ENCODE measurements around the gene TMEM181. TPM values are rescaled to one million over a fixed set of nuclear protein-coding genes. Genes with fewer than 3 reads are reported as not detected.
"Not testable (repeated sequence)": the region's sequence is repeated elsewhere in the genome, so short reads cannot be mapped to it uniquely, and the experiment has no call there.

TMEM181 gene
- total RNA-seq, 3 donors from 2014 or later, result 11.4 to 13.2 (median 12.0) TPM

- Mint-ChIP-seq H3K27me3 (ENCODE audit: low read depth) (no peaks in the 10 kb centered on the region), H3K4me1 (ENCODE audit: low read depth) (peaks cover 70% of the 10 kb centered on the region), H3K4me3 (peak overlapping the region; percentile 85), H3K36me3 (ENCODE audit: insufficient read depth) (peaks cover 11% of the 10 kb centered on the region), H3K9me3 (no peaks in the 10 kb centered on the region)
- peak; percentile 18 to 19 for ATAC-seq
- no peak for DNase-seq
Observed at GRCh38 chr6:158648682-158649131, 88.8 kb downstream of the TMEM181 start.

GRCh38 chr6:158649289-158650143 is 89.6 kb downstream of the TMEM181 start, which contains the start of gene SYTL3:
Gene SYTL3, plus strand, starts transcription at chr6:158650054. Its CDS starts 13,215 bp downstream, at chr6:158663269.
- Mint-ChIP-seq H3K36me3 (ENCODE audit: insufficient read depth) (peaks cover 17% of the 10 kb centered on the region), H3K9me3 (no peaks in the 10 kb centered on the region), H3K27me3 (ENCODE audit: low read depth) (no peaks in the 10 kb centered on the region), H3K4me3 (peak within 1 kb of the TSS; percentile 85), H3K4me1 (ENCODE audit: low read depth) (peaks cover 78% of the 10 kb centered on the region)
- peak; percentile 60 to 68 for ATAC-seq
- peak; percentile 65 for DNase-seq

- Mint-ChIP-seq H3K36me3 (ENCODE audit: insufficient read depth) (peaks cover 36% of the 10 kb centered on the region), H3K4me3 (peak overlapping the region; percentile 78), H3K4me1 (ENCODE audit: low read depth) (peaks cover 80% of the 10 kb centered on the region)
- not testable (repeated sequence) for ATAC-seq; DNase-seq; H3K27me3 Mint-ChIP-seq (ENCODE audit: low read depth); H3K9me3 Mint-ChIP-seq
Observed at GRCh38 chr6:158651981-158652737, 92.3 kb downstream of the TMEM181 start.

- Mint-ChIP-seq H3K4me1 (ENCODE audit: low read depth) (peaks cover 69% of the 10 kb centered on the region), H3K27me3 (ENCODE audit: low read depth) (no peaks in the 10 kb centered on the region), H3K36me3 (ENCODE audit: insufficient read depth) (peaks cover 36% of the 10 kb centered on the region), H3K9me3 (no peaks in the 10 kb centered on the region), H3K4me3 (peak overlapping the region; percentile 78)
- ATAC-seq, result peak; percentile 67 to 70
- peak; percentile 80 for DNase-seq
Observed at GRCh38 chr6:158653577-158654354, 93.9 kb downstream of the TMEM181 start.

GRCh38 chr6:158654498-158654897 is 94.6 kb downstream of the TMEM181 start:
- H3K4me1 Mint-ChIP-seq (ENCODE audit: low read depth), result peaks cover 62% of the 10 kb centered on the region
- DNase-seq, result no peak
- H3K4me3 Mint-ChIP-seq, result peak overlapping the region; percentile 78
- no peak for ATAC-seq
- H3K27me3 Mint-ChIP-seq (ENCODE audit: low read depth), result no peaks in the 10 kb centered on the region
- no peaks in the 10 kb centered on the region for H3K9me3 Mint-ChIP-seq
- peaks cover 36% of the 10 kb centered on the region for H3K36me3 Mint-ChIP-seq (ENCODE audit: insufficient read depth)

- peak overlapping the region; percentile 78 for H3K4me3 Mint-ChIP-seq
- ATAC-seq (no peak), DNase-seq (no peak)
- peaks cover 36% of the 10 kb centered on the region for H3K36me3 Mint-ChIP-seq (ENCODE audit: insufficient read depth)
- H3K27me3 Mint-ChIP-seq (ENCODE audit: low read depth), result no peaks in the 10 kb centered on the region
- no peaks in the 10 kb centered on the region for H3K9me3 Mint-ChIP-seq
- peaks cover 58% of the 10 kb centered on the region for H3K4me1 Mint-ChIP-seq (ENCODE audit: low read depth)
Observed at GRCh38 chr6:158654960-158655489, 95.1 kb downstream of the TMEM181 start.

DNA sequence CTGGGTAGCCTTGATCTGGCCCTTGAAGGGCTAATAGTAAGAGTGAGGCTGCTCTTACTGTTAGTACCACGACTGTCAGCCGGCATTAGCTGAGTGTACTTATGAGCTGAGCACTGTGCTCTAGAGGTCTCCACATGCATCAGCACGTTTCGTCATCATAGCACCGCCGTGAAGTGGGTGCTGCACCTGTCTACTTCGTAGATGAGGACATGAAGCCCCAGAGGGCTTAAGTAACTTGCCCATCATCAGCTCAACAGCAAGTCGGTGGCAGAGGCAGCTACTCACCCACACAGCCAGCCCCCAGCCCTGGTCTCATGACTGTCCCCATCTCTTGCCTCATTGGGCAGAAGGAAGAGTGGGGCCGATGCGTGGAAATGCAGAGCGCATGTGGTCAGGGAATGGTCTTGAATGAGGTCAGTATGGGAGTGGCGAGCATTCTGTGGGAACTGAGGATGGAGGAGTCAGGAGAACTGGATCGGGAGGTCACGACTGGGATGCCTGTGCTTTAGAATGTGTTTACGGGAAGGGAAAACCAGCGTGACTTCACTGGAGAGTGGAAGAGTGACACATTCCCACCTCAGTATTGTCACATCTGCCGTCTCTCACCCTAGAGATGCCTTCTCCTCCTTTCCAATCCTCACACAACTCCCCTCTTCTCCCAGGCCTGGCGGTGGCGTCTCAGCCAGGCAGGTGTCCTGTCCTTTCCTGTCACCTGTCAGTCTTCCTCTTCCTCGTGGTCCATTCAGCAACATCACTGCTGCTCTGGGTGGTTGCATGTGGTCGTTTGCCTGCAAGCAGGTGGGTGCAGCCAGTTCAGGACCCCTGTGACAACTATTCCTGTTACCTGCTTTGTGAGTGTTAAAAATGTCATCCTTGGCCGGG is 95.9 kb downstream of the TMEM181 start:
- no peak for DNase-seq
- peak overlapping the region; percentile 78 for H3K4me3 Mint-ChIP-seq
- ATAC-seq, result no peak
- H3K27me3 Mint-ChIP-seq (ENCODE audit: low read depth), result no peaks in the 10 kb centered on the region
- H3K4me1 Mint-ChIP-seq (ENCODE audit: low read depth), result peaks cover 62% of the 10 kb centered on the region
- no peaks in the 10 kb centered on the region for H3K9me3 Mint-ChIP-seq
- H3K36me3 Mint-ChIP-seq (ENCODE audit: insufficient read depth), result peaks cover 36% of the 10 kb centered on the region

- H3K4me1 Mint-ChIP-seq (ENCODE audit: low read depth), result peaks cover 62% of the 10 kb centered on the region
- not testable (repeated sequence) for H3K9me3 Mint-ChIP-seq; DNase-seq; ATAC-seq; H3K27me3 Mint-ChIP-seq (ENCODE audit: low read depth); H3K4me3 Mint-ChIP-seq
- peaks cover 35% of the 10 kb centered on the region for H3K36me3 Mint-ChIP-seq (ENCODE audit: insufficient read depth)
Observed at GRCh38 chr6:158656986-158657385, 97.1 kb downstream of the TMEM181 start.

- peaks cover 31% of the 10 kb centered on the region for H3K4me1 Mint-ChIP-seq (ENCODE audit: low read depth)
Observed at GRCh38 chr6:158660333-158660754, 100.5 kb downstream of the TMEM181 start.

DNA sequence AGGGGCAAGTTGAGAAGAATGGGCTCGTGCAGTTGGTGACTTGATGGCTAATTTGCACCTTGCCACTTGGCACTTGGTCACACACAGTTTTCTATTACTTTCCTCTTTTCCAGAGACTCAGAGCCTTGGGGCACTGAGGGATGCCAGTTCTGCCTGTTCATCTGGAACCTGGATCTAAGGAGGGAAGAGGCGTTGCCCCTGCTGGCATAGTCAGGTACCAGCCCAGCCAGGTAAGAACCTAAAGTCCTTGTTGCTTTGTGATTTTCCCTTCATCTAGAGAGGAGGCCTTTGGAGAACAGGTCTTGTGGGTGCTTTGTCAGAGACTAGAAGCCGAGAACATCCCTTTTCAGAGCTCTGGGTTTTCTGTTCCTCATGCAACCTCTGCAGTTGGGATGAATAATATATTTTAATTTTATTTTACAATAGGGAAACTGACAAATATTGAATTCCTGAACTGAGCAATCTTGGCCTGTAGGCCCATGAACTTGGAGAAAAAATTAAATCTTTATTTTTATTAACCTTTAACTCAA is 101.3 kb downstream of the TMEM181 start:
- H3K36me3 Mint-ChIP-seq (ENCODE audit: insufficient read depth), result peaks cover 21% of the 10 kb centered on the region
- H3K4me1 Mint-ChIP-seq (ENCODE audit: low read depth), result peaks cover 23% of the 10 kb centered on the region
- H3K4me3 Mint-ChIP-seq, result no peak overlapping the region
- no peaks in the 10 kb centered on the region for H3K9me3 Mint-ChIP-seq
- DNase-seq (no peak), ATAC-seq (no peak)
- no peaks in the 10 kb centered on the region for H3K27me3 Mint-ChIP-seq (ENCODE audit: low read depth)

More at GRCh38 chr6:158660333-158660754, 100.5 kb downstream of the TMEM181 start:
- peak; percentile 69 to 70 for ATAC-seq
- H3K4me3 Mint-ChIP-seq, result no peak overlapping the region
- peaks cover 27% of the 10 kb centered on the region for H3K36me3 Mint-ChIP-seq (ENCODE audit: insufficient read depth)
- no peaks in the 10 kb centered on the region for H3K9me3 Mint-ChIP-seq
- peak; percentile 45 for DNase-seq
- no peaks in the 10 kb centered on the region for H3K27me3 Mint-ChIP-seq (ENCODE audit: low read depth)

- H3K4me1 Mint-ChIP-seq (ENCODE audit: low read depth), result peaks cover 16% of the 10 kb centered on the region
- H3K27me3 Mint-ChIP-seq (ENCODE audit: low read depth), result no peaks in the 10 kb centered on the region
- ATAC-seq (no peak), DNase-seq (no peak)
- H3K36me3 Mint-ChIP-seq (ENCODE audit: insufficient read depth), result peaks cover 29% of the 10 kb centered on the region
- H3K4me3 Mint-ChIP-seq, result no peak overlapping the region
- no peaks in the 10 kb centered on the region for H3K9me3 Mint-ChIP-seq
Observed at GRCh38 chr6:158662607-158662953, 102.7 kb downstream of the TMEM181 start.

GRCh38 chr6:158662954-158663624 is 103.2 kb downstream of the TMEM181 start:
- Mint-ChIP-seq H3K27me3 (ENCODE audit: low read depth) (no peaks in the 10 kb centered on the region), H3K4me3 (peak overlapping the region; percentile 53), H3K9me3 (no peaks in the 10 kb centered on the region), H3K36me3 (ENCODE audit: insufficient read depth) (peaks cover 30% of the 10 kb centered on the region), H3K4me1 (ENCODE audit: low read depth) (peaks cover 16% of the 10 kb centered on the region)
- ATAC-seq (no peak), DNase-seq (no peak)
